GM18505 (cell line): Measurements from ENCODE around the gene WDR59.

Experiments
- ATAC-seq: cut with Tn5 transposase; IDR thresholded peaks from one replicate; pipeline ENCODE4 v1.9.1; 2021; ENCODE audit not compliant: unreplicated experiment
- POLR2A ChIP-seq: IDR thresholded peaks from 4 replicates; pipeline ENCODE4 v1.6.1; 2011; ENCODE audit warnings: borderline replicate concordance; ENCODE audit not compliant: insufficient read depth, insufficient read length; ENCODE audit errors: extremely low read depth

Gene WDR59

DNA sequence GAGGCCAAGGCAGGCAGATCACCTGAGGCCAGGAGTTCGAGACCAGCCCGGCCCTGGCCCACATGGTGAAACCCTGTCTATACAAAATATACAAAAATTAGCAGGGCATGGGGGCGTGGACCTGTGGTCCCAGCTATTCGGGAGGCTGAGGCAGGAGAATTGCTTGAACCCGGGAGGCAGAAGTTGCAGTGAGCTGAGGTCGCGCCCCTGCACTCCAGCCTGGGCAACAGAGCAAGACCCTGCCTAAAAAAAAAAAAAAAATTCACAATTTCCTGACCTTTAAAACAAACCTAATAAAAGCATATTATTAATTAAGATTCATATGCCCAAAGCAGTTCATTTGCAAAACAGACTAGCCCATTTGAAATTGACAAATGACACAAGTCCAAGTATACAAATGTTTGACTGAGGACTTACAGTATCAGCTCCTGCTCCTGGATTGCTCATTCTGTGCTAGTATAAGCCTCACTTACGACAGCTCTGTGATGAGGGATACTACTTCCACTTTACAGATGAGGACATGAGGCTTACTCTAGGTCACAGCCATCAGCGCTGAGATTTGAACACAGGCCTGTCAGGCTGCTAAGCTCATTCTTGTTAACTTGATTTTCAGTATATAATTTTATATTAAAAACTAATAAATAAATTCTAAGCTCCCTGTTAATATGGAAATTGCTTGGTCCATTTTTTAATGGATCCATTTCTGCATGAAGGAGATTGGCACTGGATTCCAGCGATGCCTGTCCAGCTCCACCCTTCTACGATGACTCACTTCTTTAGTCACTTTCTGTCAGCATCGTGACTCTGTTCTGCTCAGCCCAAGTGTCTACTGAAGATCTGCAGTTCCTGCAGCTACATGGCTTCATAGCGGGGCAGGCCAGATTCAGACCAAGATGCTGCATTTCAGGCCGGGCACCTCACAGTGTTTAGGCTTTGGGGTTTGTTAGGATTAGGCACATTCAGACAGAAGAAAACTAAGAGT, 88.2 kb downstream of the WDR59 start:
- no peak for ATAC-seq

DNA sequence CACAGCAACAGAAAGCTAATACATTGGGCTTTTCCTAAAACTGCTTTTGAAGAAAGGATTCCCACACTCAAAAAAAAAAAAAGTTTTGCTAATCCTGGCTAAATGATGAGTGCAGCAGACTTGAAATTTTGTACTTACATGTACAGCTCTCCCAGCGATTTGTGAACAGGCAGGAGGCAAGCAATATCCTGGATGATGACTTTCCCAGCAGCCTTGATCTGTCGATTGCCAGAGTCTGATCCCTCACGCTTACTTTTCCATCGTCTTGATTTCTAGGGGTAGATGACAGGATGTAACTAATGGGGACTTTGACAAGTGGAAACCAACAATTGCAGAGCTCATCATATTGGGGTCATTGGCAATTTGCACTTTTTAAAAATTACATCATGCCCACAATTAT, 91.4 kb downstream of the WDR59 start:
- TF ChIP-seq POLR2A, result no peak
- ATAC-seq, result no peak

More for the DNA sequence above, 88.2 kb downstream of the WDR59 start:
- TF ChIP-seq POLR2A, result no peak

- no peak for TF ChIP-seq POLR2A
- no peak for ATAC-seq
Measured at GRCh38 chr16:74892574-74893461, 92.1 kb downstream of the WDR59 start.

- no peak for TF ChIP-seq POLR2A
- ATAC-seq, result no peak
Measured at GRCh38 chr16:74888888-74889287, 96.0 kb downstream of the WDR59 start.

DNA sequence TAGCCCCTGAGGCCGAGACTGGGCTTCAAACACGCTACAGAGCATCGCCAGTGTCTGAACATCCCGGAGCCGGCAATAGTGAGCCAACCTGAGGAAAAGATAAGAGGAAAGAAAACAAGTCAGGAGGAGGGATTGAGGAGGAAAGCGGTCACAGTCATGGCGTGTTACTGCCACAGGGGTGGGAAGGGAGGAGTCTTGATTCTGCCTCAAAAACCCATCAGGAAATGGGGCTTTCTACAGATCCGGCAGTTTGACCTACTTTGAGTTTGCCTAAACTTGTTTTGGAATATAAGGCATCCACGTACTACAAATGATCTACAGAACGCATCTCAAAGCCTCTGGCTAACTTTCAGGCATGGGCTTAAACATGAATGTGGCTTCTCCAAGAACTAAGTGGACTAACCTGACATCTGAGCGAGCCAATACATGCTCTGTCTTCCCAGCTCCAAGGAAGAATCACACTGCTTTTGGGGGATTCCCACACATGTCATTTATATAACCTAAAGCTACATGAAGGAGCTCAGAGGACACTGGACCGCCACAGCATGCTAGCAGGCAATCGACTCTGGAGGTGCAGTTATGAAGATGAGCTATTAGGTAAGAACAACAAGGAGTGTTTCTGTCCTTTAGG, 96.6 kb downstream of the WDR59 start:
- no peak for ATAC-seq
- no peak for TF ChIP-seq POLR2A

GRCh38 chr16:74887084-74887483, 97.8 kb downstream of the WDR59 start:
- TF ChIP-seq POLR2A, result no peak

GRCh38 chr16:74877706-74878105, 107.2 kb downstream of the WDR59 start:
- no peak for ATAC-seq
- no peak for TF ChIP-seq POLR2A

More at GRCh38 chr16:74887084-74887483, 97.8 kb downstream of the WDR59 start:
- no peak for ATAC-seq

DNA sequence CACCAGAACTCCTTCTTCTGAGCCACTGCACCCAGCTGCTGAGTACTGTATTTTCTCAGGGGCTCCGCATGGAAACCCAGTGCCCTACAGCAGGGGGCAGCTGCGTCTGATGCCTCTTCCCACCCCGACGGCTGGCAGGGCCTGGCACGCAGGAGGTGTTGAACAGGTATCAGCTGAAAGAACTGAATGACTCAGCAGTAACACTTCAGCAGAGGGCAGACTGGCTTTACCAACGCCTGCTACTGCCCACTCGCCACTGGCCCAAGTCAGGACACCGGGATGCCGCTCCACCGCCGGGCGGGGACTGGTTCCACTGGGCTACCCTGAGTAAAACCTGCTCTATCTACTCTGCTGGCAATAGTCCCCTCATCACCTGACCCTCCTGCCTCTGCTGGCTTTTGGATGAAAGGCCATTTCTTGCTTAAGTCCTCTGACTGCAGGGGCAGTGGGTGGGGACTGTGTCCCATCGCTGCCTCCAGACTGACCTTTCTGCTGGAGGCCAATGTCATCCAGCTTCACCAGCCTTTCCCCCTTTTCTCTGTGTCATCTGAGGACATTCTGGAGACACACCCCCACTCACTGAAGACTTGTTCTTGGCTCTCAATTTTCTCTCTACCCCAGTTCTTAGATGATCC, 109.9 kb downstream of the WDR59 start:
- ATAC-seq, result no peak
- no peak for TF ChIP-seq POLR2A

- TF ChIP-seq POLR2A, result no peak
- ATAC-seq, result no peak
Measured at GRCh38 chr16:74874123-74874522, 110.8 kb downstream of the WDR59 start.

- TF ChIP-seq POLR2A, result no peak
- ATAC-seq, result no peak
Measured at GRCh38 chr16:74872302-74872701, 112.6 kb downstream of the WDR59 start.

DNA sequence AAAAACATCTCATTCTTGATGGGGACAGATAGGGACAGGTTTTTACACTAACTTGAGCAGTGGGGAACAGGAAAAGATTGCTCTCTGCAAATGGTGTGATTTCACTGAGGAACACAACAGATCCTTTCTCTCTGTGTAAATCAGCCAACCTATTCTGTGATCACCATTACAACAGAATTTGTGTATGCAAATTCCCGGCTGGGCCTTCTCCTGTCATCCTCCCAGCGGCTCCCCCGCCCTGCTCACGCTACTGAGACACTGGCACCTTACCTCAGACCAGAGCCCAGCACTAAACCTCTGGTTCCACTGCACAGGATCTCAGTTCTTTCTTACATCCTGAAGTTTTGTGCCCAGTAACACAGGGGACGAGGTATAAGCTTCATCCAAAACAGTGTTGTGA, 113.3 kb downstream of the WDR59 start:
- ATAC-seq, result no peak
- TF ChIP-seq POLR2A, result no peak

DNA sequence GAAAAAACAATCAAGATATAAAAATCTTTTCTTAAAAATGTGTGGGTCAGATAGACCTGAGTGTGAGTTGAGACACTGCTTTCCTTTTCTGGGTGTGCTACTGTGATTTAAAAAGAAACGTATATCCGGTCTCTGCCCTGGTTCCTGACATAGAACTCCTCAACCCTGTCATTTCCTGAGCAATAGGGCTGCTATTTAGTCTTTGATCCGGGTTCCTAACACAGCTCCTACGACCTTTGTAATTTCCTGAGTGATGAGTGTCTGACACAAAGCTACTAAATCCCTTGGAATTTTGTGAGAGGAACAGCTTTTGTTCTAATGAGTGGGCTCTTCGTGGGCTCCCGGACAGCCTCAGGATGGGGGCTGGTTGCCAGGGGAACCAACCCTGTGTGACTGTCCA, 116.4 kb downstream of the WDR59 start:
- no peak for ATAC-seq
- TF ChIP-seq POLR2A, result no peak
